H1 (cell line): ENCODE results near the gene CD72. TPM values are rescaled to one million over a fixed set of nuclear protein-coding genes. Genes with fewer than 3 reads are reported as not detected.

ENCODE experiments used
- CTCF ChIA-PET: fragments of 300-600 bp; sonication (Branson Sonifier 250); formaldehyde crosslinking; loops from one replicate; lab custom pipeline; 2021; ENCODE audit not compliant: partially characterized antibody; lab: Charles Lee
- POLR2A ChIA-PET: fragments of 300-600 bp; sonication (Branson Sonifier 250); formaldehyde crosslinking; loops from one replicate; lab custom pipeline; 2021; ENCODE audit warnings: inconsistent platforms; ENCODE audit not compliant: partially characterized antibody; lab: Charles Lee
- DNase-seq, 2 experiments: peaks; one replicate each; pipeline versions ENCODE4 v3.0.0 to v3.0.0-alpha.2; 2010 to 2022; ENCODE audit warnings: low spot score in 2 of 2, low read depth in 1 of 2, mixed read lengths in 1 of 2
- FAIRE-seq: peaks from 2 replicates; lab custom pipeline; 2011; peaks lifted over from hg19 to GRCh38; lab: Jason Lieb, UNC
- H2AFZ ChIP-seq: 2 replicates; pipeline ENCODE4 v1.8.1; 2012; ENCODE audit warnings: low read length, inconsistent platforms
- H2AK5ac ChIP-seq: 2 replicates; pipeline ENCODE4 v1.6.1; 2013; ENCODE audit warnings: low read depth, low read length
- H2BK120ac ChIP-seq: replicated peaks from 2 replicates; pipeline ENCODE3; 2013; ENCODE audit warnings: low read depth, low read length, inconsistent platforms
- H2BK12ac ChIP-seq: 2 replicates; pipeline ENCODE4 v1.6.1; 2013; ENCODE audit warnings: low read depth, low read length
- H2BK15ac ChIP-seq: 2 replicates; pipeline ENCODE4 v1.6.1; 2013; ENCODE audit warnings: low read length
- H2BK20ac ChIP-seq: 2 replicates; pipeline ENCODE4 v1.6.1; 2013; ENCODE audit warnings: low read length
- H2BK5ac ChIP-seq: 2 replicates; pipeline ENCODE4 v1.6.1; 2013; ENCODE audit warnings: low read depth, low read length
- H3K14ac ChIP-seq: 2 replicates; pipeline ENCODE4 v1.6.1; 2013; ENCODE audit warnings: inconsistent platforms; ENCODE audit not compliant: insufficient read length
- H3K18ac ChIP-seq: 2 replicates; pipeline ENCODE4 v1.6.1; 2013; ENCODE audit warnings: low read length; ENCODE audit errors: extremely low read depth
- H3K23ac ChIP-seq: 2 replicates; pipeline ENCODE4 v1.6.1; 2013; ENCODE audit warnings: inconsistent platforms; ENCODE audit not compliant: insufficient read length
- H3K23me2 ChIP-seq: 2 replicates; pipeline ENCODE4 v1.6.1; 2013; ENCODE audit warnings: low read depth, low read length
- H3K27ac ChIP-seq: 2 replicates; pipeline ENCODE4 v1.6.1; 2011; ENCODE audit warnings: low read depth, low read length, inconsistent platforms
- H3K27me3 ChIP-seq, 4 experiments: replicated peaks in 1 of 4; 1 replicate in 1 of 4; 2 replicates in 3 of 4; pipeline versions ENCODE4 v1.6.1 to v1.8.1; 2011 to 2013; ENCODE audit warnings: low read length in 3 of 4, mild to moderate bottlenecking in 3 of 4, inconsistent platforms in 2 of 4, mixed read lengths in 2 of 4, moderate library complexity in 1 of 4; ENCODE audit not compliant: control insufficient read depth in 3 of 4, insufficient read depth in 3 of 4; ENCODE audit errors: extremely low read depth in 1 of 4
- H3K36me3 ChIP-seq, 4 experiments: 2 replicates each; pipeline versions ENCODE4 v1.6.1 to v1.8.1; 2011 to 2013; ENCODE audit warnings: mild to moderate bottlenecking in 4 of 4, low read length in 3 of 4, moderate library complexity in 2 of 4, control low read depth in 1 of 4, inconsistent platforms in 1 of 4; ENCODE audit not compliant: insufficient read depth in 4 of 4, control insufficient read depth in 2 of 4
- H3K4ac ChIP-seq: replicated peaks from 2 replicates; pipeline ENCODE3; 2013; ENCODE audit warnings: low read length, low read depth, mixed read lengths, inconsistent platforms; ENCODE audit not compliant: insufficient read length
- H3K4me1 ChIP-seq, 4 experiments: replicated peaks in 1 of 4; 1 replicate in 1 of 4; 2 replicates in 3 of 4; pipeline versions ENCODE4 v1.6.1 to v1.8.1; 2011 to 2013; ENCODE audit warnings: low read length in 3 of 4, inconsistent platforms in 2 of 4, mixed read lengths in 1 of 4; ENCODE audit not compliant: insufficient read depth in 4 of 4, control insufficient read depth in 3 of 4
- H3K4me2 ChIP-seq, 2 experiments: 2 replicates each; pipeline versions ENCODE4 v1.6.1 to v1.8.1; 2011 to 2013; ENCODE audit warnings: low read depth in 2 of 2, low read length in 2 of 2, control low read depth in 1 of 2, inconsistent platforms in 1 of 2, mild to moderate bottlenecking in 1 of 2; ENCODE audit not compliant: insufficient read depth in 1 of 2
- H3K4me3 ChIP-seq, 4 experiments: fragments of 200-600, 300-600 bp in 1 of 4; sonication (generic), shearing (Covaris generic), sonication (Bioruptor Twin) in 1 of 4; 2 replicates each; pipeline versions ENCODE4 v1.5.1 to v1.8.1; 2011 to 2016; ENCODE audit warnings: low read length in 4 of 4, low read depth in 3 of 4, control low read depth in 2 of 4, inconsistent platforms in 2 of 4, mild to moderate bottlenecking in 2 of 4, mixed read lengths in 1 of 4, moderate library complexity in 1 of 4; ENCODE audit not compliant: insufficient read depth in 2 of 4; ENCODE audit errors: extremely low read depth in 1 of 4
- H3K56ac ChIP-seq: replicated peaks from 2 replicates; pipeline ENCODE3; 2013; ENCODE audit warnings: low read depth, mild to moderate bottlenecking, mixed read lengths, low read length, inconsistent platforms; ENCODE audit not compliant: insufficient read length
- H3K79me1 ChIP-seq: 2 replicates; pipeline ENCODE4 v1.6.1; 2013; ENCODE audit warnings: low read depth, low read length, control low read depth
- H3K79me2 ChIP-seq, 2 experiments: 2 replicates each; pipeline versions ENCODE4 v1.6.1 to v1.8.1; 2012 to 2013; ENCODE audit warnings: low read length in 2 of 2, mild to moderate bottlenecking in 2 of 2, inconsistent platforms in 1 of 2; ENCODE audit not compliant: insufficient read depth in 2 of 2, control insufficient read depth in 1 of 2
- H3K9ac ChIP-seq, 4 experiments: replicated peaks in 1 of 4; 1 replicate in 1 of 4; 2 replicates in 3 of 4; pipeline versions ENCODE4 v1.6.1 to v1.8.1; 2011 to 2013; ENCODE audit warnings: low read depth in 3 of 4, low read length in 3 of 4, control low read depth in 2 of 4, mild to moderate bottlenecking in 2 of 4, moderate library complexity in 2 of 4, inconsistent platforms in 1 of 4; ENCODE audit errors: extremely low read depth in 1 of 4
- H3K9me3 ChIP-seq, 2 experiments: 2 replicates each; pipeline versions ENCODE4 v1.6.1 to v1.8.1; 2012 to 2013; ENCODE audit warnings: mild to moderate bottlenecking in 2 of 2, moderate library complexity in 2 of 2, control low read depth in 1 of 2, inconsistent platforms in 1 of 2, low read depth in 1 of 2, low read length in 1 of 2, mixed read lengths in 1 of 2; ENCODE audit not compliant: insufficient read depth in 2 of 2
- H4K20me1 ChIP-seq, 2 experiments: replicated peaks in 1 of 2; 2 replicates each; pipeline versions ENCODE3 to v1.8.1; 2011 to 2013; ENCODE audit warnings: inconsistent platforms in 2 of 2, low read length in 2 of 2, mild to moderate bottlenecking in 1 of 2; ENCODE audit not compliant: insufficient read depth in 2 of 2, control insufficient read depth in 1 of 2
- H4K5ac ChIP-seq: 2 replicates; pipeline ENCODE4 v1.6.1; 2013; ENCODE audit warnings: low read length, low read depth, mixed read lengths, inconsistent platforms; ENCODE audit not compliant: insufficient read length
- H4K8ac ChIP-seq: 2 replicates; pipeline ENCODE4 v1.8.0; 2013; ENCODE audit warnings: mild to moderate bottlenecking, moderate library complexity, low read length, inconsistent platforms; ENCODE audit not compliant: insufficient read depth; ENCODE audit errors: extremely low read depth
- H4K91ac ChIP-seq: replicated peaks from 2 replicates; pipeline ENCODE3; 2013; ENCODE audit warnings: low read length, mixed read lengths, inconsistent platforms; ENCODE audit not compliant: insufficient read length
- KDM1A ChIP-seq: fragments of 200-600, 300-600 bp; sonication (generic); IDR thresholded peaks from 2 replicates; pipeline ENCODE4 v1.7.1; 2016; ENCODE audit warnings: mild to moderate bottlenecking, low read length, borderline replicate concordance
- TAF1 ChIP-seq: IDR thresholded peaks from 2 replicates; pipeline ENCODE4 v1.6.1; 2011; ENCODE audit warnings: mild to moderate bottlenecking, low read depth, low read length
- WGBS, 2 experiments: shearing (Covaris generic) in 1 of 2; methylation state at CpG; one replicate each; pipeline versions ENCODE4 v1.1.6 to v1.1.7; 2013 to 2015; ENCODE audit warnings: low lambda C conversion rate in 2 of 2, mixed read lengths in 2 of 2, inconsistent platforms in 1 of 2, low coverage in 1 of 2, missing lambda C conversion rate in 1 of 2; ENCODE audit not compliant: insufficient replicate concordance in 2 of 2, insufficient coverage in 1 of 2, insufficient read length in 1 of 2; ENCODE audit errors: extremely low coverage in 1 of 2, missing lambda C conversion rate in 1 of 2; 5-methylcytosine and 5-hydroxymethylcytosine counted together
- polyA plus RNA-seq, 7 experiments: library from polyadenylated mRNA; depleted of rRNA in 3 of 7; stranded (reverse) in 5 of 7; unstranded in 2 of 7; fragments of >200 nt in 5 of 7; fragments of 200-250 nt in 2 of 7; gene quantifications; 1 replicate in 5 of 7; 2 replicates in 1 of 7; 4 replicates in 1 of 7; pipeline versions ENCODE4 v1.2.1 to v1.2.3, GENCODE V29; 2011 to 2013; ENCODE audit warnings: missing spikeins in 2 of 7, mixed read lengths in 2 of 7
- total RNA-seq: library from RNA; stranded (reverse); fragmentation: NEBNext Ultra II Directional; extraction: Animal tissue kit (Norgen Biotek cat#: 25700); gene quantifications from 2 replicates; pipeline ENCODE4 v1.2.1, GENCODE V29; 2021

The CD72 gene
- total and polyA plus RNA-seq, 2 of the 8 experiments (the other 6 are each of a cell fraction or from before 2014, with no cell fraction given): 4.0 to 4.5 TPM

GRCh38 chr9:35564658-35565061, 53.6 kb downstream of the CD72 start:
- CTCF ChIA-PET: interaction anchor here (0.6 to 4.9 kb wide), 7 partner anchors 11 to 171 kb away, joined by 3 to 42 read pairs (median 4); no protein-coding TSS in a partner anchor
- no peak overlapping the region for H3K18ac ChIP-seq
- no peak overlapping the region for H4K5ac ChIP-seq
- no peaks in the 10 kb centered on the region for H3K79me2 ChIP-seq
- no peaks in the 10 kb centered on the region for H4K20me1 ChIP-seq
- no peak overlapping the region for H2AK5ac ChIP-seq
- no peak overlapping the region for H3K4me3 ChIP-seq
- WGBS, 2 experiments: 95% methylated on average over 7 of the region's 7 CpGs; no CpG with 5 or more reads in 1 of the 2 experiments
- no peak overlapping the region for H3K27ac ChIP-seq
- no peak overlapping the region for H2BK120ac ChIP-seq
- H3K23me2 ChIP-seq: no peaks in the 10 kb centered on the region; the same call in 1 of the 2 replicates
- H3K9me3 ChIP-seq: no peaks in the 10 kb centered on the region
- peak overlapping the region; percentile 23; the same call in 1 of the 2 replicates for H4K8ac ChIP-seq
- H3K4me1 ChIP-seq: peaks cover 0 to 3% (median 0%) of the 10 kb centered on the region in 4 experiments; a peak in 1 of 7 replicates
- no peak overlapping the region for H2AFZ ChIP-seq
- H3K27me3 ChIP-seq: no peaks in the 10 kb centered on the region
- no peak overlapping the region for H3K4ac ChIP-seq
- no peaks in the 10 kb centered on the region for H3K79me1 ChIP-seq
- POLR2A ChIA-PET: interaction anchor here (1.8 kb wide), 1 partner anchor 14 kb away, joined by 4 read pairs; no protein-coding TSS in a partner anchor
- H2BK12ac ChIP-seq: no peak overlapping the region
- H3K56ac ChIP-seq: no peak overlapping the region
- DNase-seq (no peak), FAIRE-seq (no peak)
- H2BK5ac ChIP-seq: no peak overlapping the region
- no peak overlapping the region for H3K9ac ChIP-seq
- TF ChIP-seq TAF1 (no peak), KDM1A (peak; percentile 61; the same call in 1 of the 2 replicates)
- H2BK15ac ChIP-seq: no peak overlapping the region
- no peak overlapping the region for H3K23ac ChIP-seq
- no peaks in the 10 kb centered on the region for H3K36me3 ChIP-seq
- no peak overlapping the region for H4K91ac ChIP-seq
- H3K14ac ChIP-seq: no peak overlapping the region
- H3K4me2 ChIP-seq: no peak overlapping the region
- no peak overlapping the region for H2BK20ac ChIP-seq
